B cell (primary cell): ENCODE measurements around the gene MFSD6. TPM values are rescaled to one million over a fixed set of nuclear protein-coding genes. Genes with fewer than 3 reads are reported as not detected.

Source experiments
- ATAC-seq: fragments of 200-7000 bp; cut with Tn5 transposase; one replicate; pipeline ENCODE4 v1.10.0; 2021; ENCODE audit warnings: low read depth, mild to moderate bottlenecking, moderate number of reproducible peaks, moderate library complexity
- CTCF ChIA-PET: fragments of 350-600 bp; sonication (Branson Sonifier 250); formaldehyde crosslinking; loops from one replicate; lab custom pipeline; 2021; ENCODE audit warnings: antibody characterized with exemption, inconsistent platforms; lab: Charles Lee
- POLR2A ChIA-PET: fragments of 350-600 bp; sonication (Branson Sonifier 250); formaldehyde crosslinking; loops from one replicate; lab custom pipeline; 2021; ENCODE audit warnings: antibody characterized with exemption; lab: Charles Lee
- DNase-seq: peaks from one replicate; pipeline ENCODE4 v3.0.0; 2013
- H2AFZ ChIP-seq: 2 replicates; pipeline ENCODE4 v1.6.1; 2012; ENCODE audit warnings: mild to moderate bottlenecking, low read depth, low read length; ENCODE audit not compliant: insufficient read depth, poor library complexity, severe bottlenecking
- H3K27ac ChIP-seq, 2 donors: 1 replicate in 1 of 2; 2 replicates in 1 of 2; pipeline ENCODE4 v1.5.1; 2012 to 2013; ENCODE audit warnings: low read length in 2 of 2, mild to moderate bottlenecking in 2 of 2, moderate library complexity in 1 of 2
- H3K27me3 ChIP-seq, 4 experiments: fragments of 200-600 bp in 1 of 4; sonication (generic) in 1 of 4; replicated peaks in 1 of 4; 1 replicate in 2 of 4; 2 replicates in 2 of 4; pipeline versions ENCODE4 v1.6.1 to v1.7.0; 2013 to 2016; ENCODE audit warnings: low read length in 3 of 4, mild to moderate bottlenecking in 2 of 4, mixed read lengths in 1 of 4, moderate library complexity in 1 of 4; ENCODE audit not compliant: insufficient read depth in 4 of 4, control insufficient read depth in 3 of 4; ENCODE audit errors: control extremely low read depth in 1 of 4
- H3K36me3 ChIP-seq, 2 experiments: replicated peaks in 1 of 2; 1 replicate in 1 of 2; 2 replicates in 1 of 2; pipeline versions ENCODE4 v1.6.1 to v1.7.1; 2013; ENCODE audit warnings: low read length in 1 of 2; ENCODE audit not compliant: insufficient read depth in 2 of 2, control insufficient read depth in 1 of 2; ENCODE audit errors: control extremely low read depth in 1 of 2, extremely low read depth in 1 of 2
- H3K4me1 ChIP-seq, 2 donors: fragments of 200-600 bp in 1 of 2; sonication (generic) in 1 of 2; 1 replicate in 1 of 2; 2 replicates in 1 of 2; pipeline versions ENCODE4 v1.5.1 to v1.6.1; 2013 to 2017; ENCODE audit warnings: low read length in 2 of 2; ENCODE audit not compliant: control insufficient read depth in 2 of 2, insufficient read depth in 2 of 2
- H3K4me2 ChIP-seq: replicated peaks from 2 replicates; pipeline ENCODE3; 2012; ENCODE audit warnings: mild to moderate bottlenecking, low read depth, low read length; ENCODE audit not compliant: poor library complexity, severe bottlenecking
- H3K4me3 ChIP-seq, 5 experiments: fragments of 200-600 bp in 1 of 5; sonication (generic) in 1 of 5; 1 replicate in 3 of 5; 2 replicates in 2 of 5; pipeline versions ENCODE4 v1.5.1 to v1.7.0; 2011 to 2016; ENCODE audit warnings: low read length in 4 of 5, mild to moderate bottlenecking in 4 of 5, low read depth in 2 of 5, control low read depth in 1 of 5, moderate library complexity in 1 of 5; ENCODE audit not compliant: insufficient read depth in 1 of 5; ENCODE audit errors: control extremely low read depth in 1 of 5, extremely low read depth in 1 of 5
- H3K79me2 ChIP-seq: fragments of 200-600 bp; sonication (generic); one replicate; pipeline ENCODE4 v1.6.0; 2016; ENCODE audit warnings: low read length; ENCODE audit not compliant: control insufficient read depth, insufficient read depth
- H3K9ac ChIP-seq: fragments of 200-600 bp; sonication (generic); 2 replicates; pipeline ENCODE4 v1.6.1; 2017; ENCODE audit warnings: mild to moderate bottlenecking, low read length, moderate library complexity
- H3K9me3 ChIP-seq, 3 donors: one replicate each; pipeline versions ENCODE4 v1.6.1 to v1.7.1; 2013; ENCODE audit warnings: low read length in 2 of 3; ENCODE audit not compliant: control insufficient read depth in 2 of 3, insufficient read depth in 1 of 3; ENCODE audit errors: control extremely low read depth in 1 of 3
- H4K20me1 ChIP-seq: 2 replicates; pipeline ENCODE4 v1.6.0; 2012; ENCODE audit warnings: mild to moderate bottlenecking, low read length; ENCODE audit not compliant: insufficient read depth, control insufficient read depth, poor library complexity, severe bottlenecking
- H3K27ac Mint-ChIP-seq: one replicate; pipeline ENCODE4 v1.8.0; 2021; ENCODE audit warnings: mixed read lengths
- H3K27me3 Mint-ChIP-seq: one replicate; pipeline ENCODE4 v1.8.0; 2021; ENCODE audit warnings: mixed read lengths
- H3K4me1 Mint-ChIP-seq: one replicate; pipeline ENCODE4 v1.8.0; 2021; ENCODE audit warnings: mixed read lengths
- H3K4me3 Mint-ChIP-seq: one replicate; pipeline ENCODE4 v1.8.0; 2021; ENCODE audit warnings: mixed read lengths
- H3K9me3 Mint-ChIP-seq: one replicate; pipeline ENCODE4 v1.8.0; 2022; ENCODE audit warnings: mixed read lengths; ENCODE audit not compliant: insufficient read depth
- EZH2 ChIP-seq: IDR thresholded peaks from 2 replicates; pipeline ENCODE4 v1.6.1; 2012; ENCODE audit warnings: borderline replicate concordance, low read depth, mild to moderate bottlenecking, moderate library complexity, low read length; ENCODE audit not compliant: insufficient read depth, poor library complexity, severe bottlenecking
- WGBS: methylation state at CpG from one replicate; pipeline ENCODE4 v1.1.5; 2013; ENCODE audit warnings: missing lambda C conversion rate; ENCODE audit not compliant: insufficient coverage; 5-methylcytosine and 5-hydroxymethylcytosine counted together
- intact Hi-C: fragments of 100-400 bp; cut with micrococcal nuclease; formaldehyde crosslinking; loops from one replicate; pipeline ENCODE4 v1.10.0; 2022
- polyA plus RNA-seq: library from polyadenylated mRNA; depleted of rRNA; stranded (reverse); fragments of >200 nt; gene quantifications from 2 replicates; pipeline ENCODE4 v1.2.3, GENCODE V29; 2012
- total RNA-seq, 2 donors: library from RNA; stranded (reverse); fragments of 120-200 nt in 1 of 2; gene quantifications; 1 replicate in 1 of 2; 2 replicates in 1 of 2; pipeline versions ENCODE4 v1.2.3 to v1.2.4, GENCODE V29; 2013 to 2022
- TF ChIP-seq, protein P1 (sequence below): fragments of 200-600 bp; IDR thresholded peaks from one replicate; pipeline ENCODE4 v1.8.0; 2022; ENCODE audit warnings: antibody characterized with exemption, mild to moderate bottlenecking

Gene MFSD6
- total and polyA plus RNA-seq, 2 donors (not counting 1 experiment from before 2014, with no cell fraction given), result 13.5 to 33.8 TPM

DNA sequence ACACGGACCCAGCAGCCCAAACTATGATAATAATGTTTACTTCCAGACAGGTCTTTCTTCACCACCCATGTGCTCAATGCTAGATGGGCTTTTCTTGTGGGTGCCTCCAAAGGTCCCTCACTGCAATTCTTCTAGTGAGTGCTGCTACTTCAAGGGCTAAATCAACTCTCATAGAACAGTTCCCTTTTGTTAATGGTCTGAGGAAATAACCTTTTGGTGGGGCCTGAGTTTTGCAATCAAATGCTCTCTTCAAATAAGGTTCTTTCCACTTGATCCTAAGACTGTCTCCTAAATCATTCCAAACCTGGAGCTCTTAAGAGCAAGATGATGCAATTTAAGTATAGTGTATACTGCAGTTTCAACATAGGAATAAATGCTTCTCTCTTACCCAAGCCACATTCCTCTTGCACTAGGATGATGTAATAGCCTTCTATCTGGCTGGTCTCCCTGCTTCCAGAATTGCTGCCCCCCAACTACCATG lies 120.4 kb downstream of the MFSD6 start:
- H3K9me3 Mint-ChIP-seq, result no peaks in the 10 kb centered on the region
- H3K4me1 Mint-ChIP-seq, result peaks cover 70% of the 10 kb centered on the region
- TF ChIP-seq, protein P1, sequence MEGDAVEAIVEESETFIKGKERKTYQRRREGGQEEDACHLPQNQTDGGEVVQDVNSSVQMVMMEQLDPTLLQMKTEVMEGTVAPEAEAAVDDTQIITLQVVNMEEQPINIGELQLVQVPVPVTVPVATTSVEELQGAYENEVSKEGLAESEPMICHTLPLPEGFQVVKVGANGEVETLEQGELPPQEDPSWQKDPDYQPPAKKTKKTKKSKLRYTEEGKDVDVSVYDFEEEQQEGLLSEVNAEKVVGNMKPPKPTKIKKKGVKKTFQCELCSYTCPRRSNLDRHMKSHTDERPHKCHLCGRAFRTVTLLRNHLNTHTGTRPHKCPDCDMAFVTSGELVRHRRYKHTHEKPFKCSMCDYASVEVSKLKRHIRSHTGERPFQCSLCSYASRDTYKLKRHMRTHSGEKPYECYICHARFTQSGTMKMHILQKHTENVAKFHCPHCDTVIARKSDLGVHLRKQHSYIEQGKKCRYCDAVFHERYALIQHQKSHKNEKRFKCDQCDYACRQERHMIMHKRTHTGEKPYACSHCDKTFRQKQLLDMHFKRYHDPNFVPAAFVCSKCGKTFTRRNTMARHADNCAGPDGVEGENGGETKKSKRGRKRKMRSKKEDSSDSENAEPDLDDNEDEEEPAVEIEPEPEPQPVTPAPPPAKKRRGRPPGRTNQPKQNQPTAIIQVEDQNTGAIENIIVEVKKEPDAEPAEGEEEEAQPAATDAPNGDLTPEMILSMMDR, result no peak
- no peak for TF ChIP-seq EZH2
- ATAC-seq (no peak), DNase-seq (no peak)
- ChIA-PET CTCF (no interaction called here), POLR2A (no interaction called here)
- H3K4me3 ChIP-seq, result no peak overlapping the region
- H2AFZ ChIP-seq, result no peak overlapping the region
- no peaks in the 10 kb centered on the region for H3K9me3 ChIP-seq
- H3K4me3 Mint-ChIP-seq, result no peak overlapping the region
- peaks cover 76% of the 10 kb centered on the region for H3K79me2 ChIP-seq
- no peaks in the 10 kb centered on the region for H3K27me3 ChIP-seq
- H3K27ac ChIP-seq, result no peak overlapping the region
- no CpG with 5 or more reads among the region's 1 CpG for WGBS
- H3K4me2 ChIP-seq, result no peak overlapping the region
- no peaks in the 10 kb centered on the region for H4K20me1 ChIP-seq
- peak overlapping the region; percentile 10 for H3K27ac Mint-ChIP-seq
- no peaks in the 10 kb centered on the region for H3K27me3 Mint-ChIP-seq
- H3K9ac ChIP-seq, result no peak overlapping the region
- intact Hi-C loops, result no loop called here
- H3K36me3 ChIP-seq, result peaks cover 0 to 8% of the 10 kb centered on the region in 2 experiments
- peaks cover 44 to 48% of the 10 kb centered on the region in 2 donors for H3K4me1 ChIP-seq

DNA sequence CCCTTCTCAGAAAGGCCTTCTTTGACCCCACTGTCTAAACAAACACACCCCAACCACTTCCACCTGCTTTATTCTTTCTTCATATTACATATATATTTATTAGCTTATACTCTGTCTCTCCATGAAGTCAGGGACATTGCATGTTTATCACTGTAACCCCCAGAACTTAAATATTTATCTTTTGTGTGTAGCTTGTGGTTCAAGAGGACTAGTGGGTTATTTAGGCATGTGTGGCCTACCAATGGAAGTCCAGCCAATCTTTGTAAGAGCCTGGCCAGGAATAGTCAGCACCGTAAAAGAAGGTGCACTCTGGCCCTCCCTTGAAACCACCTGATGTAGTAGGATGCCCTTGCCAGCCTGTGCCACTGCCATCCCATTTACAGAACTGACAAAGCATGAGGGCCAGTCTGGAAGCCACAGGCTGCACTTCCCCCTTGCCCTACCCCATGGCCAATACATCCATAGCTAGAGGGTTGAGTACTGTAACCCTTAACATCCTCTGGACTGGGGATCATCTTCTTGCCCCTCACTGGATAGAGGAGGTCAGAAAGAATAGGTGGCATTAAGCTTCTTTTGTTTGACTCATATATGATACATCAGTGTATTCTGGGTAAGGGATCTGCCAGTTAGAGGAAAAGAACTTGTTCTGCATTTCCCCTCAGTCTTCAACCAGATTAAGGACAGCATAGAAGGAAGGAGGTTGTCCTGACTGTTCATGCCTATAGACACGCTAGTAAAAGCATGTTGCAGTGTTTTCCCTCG lies 121.5 kb downstream of the MFSD6 start:
- no peaks in the 10 kb centered on the region for H3K9me3 Mint-ChIP-seq
- Histone ChIP-seq H3K9me3 (no peaks in the 10 kb centered on the region), H3K9ac (no peak overlapping the region), H4K20me1 (no peaks in the 10 kb centered on the region), H3K27ac (peak overlapping the region in 1 of 2 donors; percentile 40), H3K79me2 (peaks cover 68% of the 10 kb centered on the region), H3K4me2 (peak overlapping the region; percentile 38), H3K4me3 (no peak overlapping the region), H3K27me3 (no peaks in the 10 kb centered on the region), H3K4me1 (peaks cover 49% of the 10 kb centered on the region in 2 donors), H3K36me3 (peaks cover 0 to 6% of the 10 kb centered on the region in 2 experiments), H2AFZ (peak overlapping the region; percentile 39)
- ATAC-seq (no peak), DNase-seq (peak; percentile 21)
- intact Hi-C loops, result loop anchor here (5.0 to 10.0 kb wide), 6 partner anchors 53 to 1085 kb away; partner anchors contain the start of genes ORMDL1, PMS1 and WDR75
- 34% methylated on average over 3 of the region's 3 CpGs for WGBS
- peak overlapping the region; percentile 0 for H3K4me3 Mint-ChIP-seq
- peaks cover 77% of the 10 kb centered on the region for H3K4me1 Mint-ChIP-seq
- TF ChIP-seq, protein P1, result no peak
- no peak for TF ChIP-seq EZH2
- no peaks in the 10 kb centered on the region for H3K27me3 Mint-ChIP-seq
- peak overlapping the region; percentile 77 for H3K27ac Mint-ChIP-seq
- POLR2A ChIA-PET, result no interaction called here
- CTCF ChIA-PET, result no interaction called here
